Measurements from ENCODE around the gene CALML5. TPM values are rescaled to one million over a fixed set of nuclear protein-coding genes. Genes with fewer than 3 reads are reported as not detected.

The CALML5 gene
- total RNA-seq, 2 experiments from 2014 or later: not detected

DNA sequence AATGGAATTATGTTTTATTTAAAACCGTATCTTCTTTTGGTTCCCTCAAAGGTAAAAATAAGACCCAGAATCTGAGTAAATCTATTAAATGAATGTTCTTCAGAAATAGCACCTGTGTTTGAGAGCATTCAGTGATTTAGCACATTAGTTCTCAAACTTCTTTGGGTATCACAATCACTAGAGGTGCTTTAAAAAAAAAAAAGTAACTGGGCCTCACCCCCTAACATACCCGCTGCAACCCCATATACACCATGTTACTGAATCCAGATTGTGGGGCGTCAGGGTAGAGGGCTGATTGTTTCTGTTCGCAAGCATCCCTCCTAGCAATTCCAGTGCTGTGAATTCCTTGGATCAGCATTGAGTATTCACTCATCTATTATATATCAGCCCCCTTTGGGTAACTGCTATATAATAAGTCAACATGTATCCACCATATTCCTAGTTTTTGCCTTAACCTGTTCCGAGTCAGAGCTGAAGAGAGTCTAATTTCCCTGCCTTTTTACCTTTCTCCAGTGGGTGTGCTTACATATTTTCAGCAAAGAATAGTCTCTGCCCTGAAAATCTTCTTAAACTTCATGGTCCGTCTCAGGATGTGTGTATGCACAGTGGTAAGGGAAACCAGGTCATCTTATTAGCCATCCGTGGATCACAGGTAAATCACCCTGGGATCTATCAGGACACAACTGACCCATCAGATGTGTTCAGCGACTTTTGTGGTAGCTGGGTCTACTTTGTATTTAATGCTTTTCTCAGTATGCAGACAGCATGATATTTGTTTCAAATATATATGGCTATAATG lies 40.2 kb downstream of the CALML5 start:
- POLR2A ChIA-PET: no interaction called here
- DNase-seq (no peak), ATAC-seq (ENCODE audit: low read depth) (no peak)
- Mint-ChIP-seq H3K4me1 (peaks cover 7% of the 10 kb centered on the region), H3K27me3 (peaks cover 2% of the 10 kb centered on the region), H3K4me3 (no peak overlapping the region), H3K27ac (no peak overlapping the region), H3K9me3 (no peaks in the 10 kb centered on the region), H3K36me3 (peaks cover 35% of the 10 kb centered on the region)

DNA sequence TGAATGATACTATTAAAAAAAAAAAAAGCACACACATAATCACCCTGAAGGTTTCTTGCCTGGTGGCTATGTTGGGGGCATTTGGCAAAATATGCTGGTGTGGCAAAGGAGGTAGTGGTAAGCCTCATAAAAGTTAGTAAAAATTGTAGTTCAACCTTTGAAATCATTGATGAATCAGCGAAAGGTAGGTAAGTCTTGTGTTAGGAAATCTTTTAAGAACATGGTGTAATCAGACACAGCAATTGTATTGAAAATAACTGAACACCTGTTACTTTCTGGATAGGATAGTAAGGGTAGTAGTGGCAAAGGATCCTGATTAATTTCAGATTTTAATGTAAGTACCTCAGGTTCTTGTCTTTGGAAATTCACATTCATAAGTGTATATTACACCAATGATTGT lies 40.9 kb downstream of the CALML5 start:
- ATAC-seq (ENCODE audit: low read depth) (no peak), DNase-seq (no peak)
- H3K27ac Mint-ChIP-seq: no peak overlapping the region
- POLR2A ChIA-PET: no interaction called here
- H3K36me3 Mint-ChIP-seq: peaks cover 40% of the 10 kb centered on the region
- H3K4me3 Mint-ChIP-seq: no peak overlapping the region
- peaks cover 7% of the 10 kb centered on the region for H3K4me1 Mint-ChIP-seq
- H3K9me3 Mint-ChIP-seq: no peaks in the 10 kb centered on the region
- no peaks in the 10 kb centered on the region for H3K27me3 Mint-ChIP-seq

- POLR2A ChIA-PET: no interaction called here
- peak overlapping the region; percentile 71 for H3K27ac Mint-ChIP-seq
- DNase-seq (no peak), ATAC-seq (ENCODE audit: low read depth) (peak; percentile 26)
- peaks cover 7% of the 10 kb centered on the region for H3K4me1 Mint-ChIP-seq
- no peaks in the 10 kb centered on the region for H3K27me3 Mint-ChIP-seq
- H3K4me3 Mint-ChIP-seq: no peak overlapping the region
- no peaks in the 10 kb centered on the region for H3K9me3 Mint-ChIP-seq
- peaks cover 41% of the 10 kb centered on the region for H3K36me3 Mint-ChIP-seq
Observed at GRCh38 chr10:5457741-5458140, 41.6 kb downstream of the CALML5 start.

DNA sequence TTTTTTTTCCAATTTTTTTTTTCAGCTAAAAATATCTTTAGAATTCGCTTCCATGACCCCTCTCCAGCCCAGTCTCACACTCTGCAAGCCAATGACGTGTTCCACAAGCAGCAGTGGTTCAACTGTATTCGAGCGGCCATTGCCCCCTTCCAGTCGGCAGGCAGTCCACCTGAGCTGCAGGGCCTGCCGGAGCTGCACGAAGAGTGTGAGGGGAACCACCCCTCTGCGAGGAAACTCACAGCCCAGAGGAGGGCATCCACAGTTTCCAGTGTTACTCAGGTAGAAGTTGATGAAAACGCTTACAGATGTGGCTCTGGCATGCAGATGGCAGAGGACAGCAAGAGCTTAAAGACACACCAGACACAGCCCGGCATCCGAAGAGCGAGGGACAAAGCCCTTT lies 42.8 kb downstream of the CALML5 start:
- H3K36me3 Mint-ChIP-seq: peaks cover 39% of the 10 kb centered on the region
- no peak overlapping the region for H3K4me3 Mint-ChIP-seq
- no peak overlapping the region for H3K27ac Mint-ChIP-seq
- no peaks in the 10 kb centered on the region for H3K9me3 Mint-ChIP-seq
- no peak for DNase-seq
- ATAC-seq (ENCODE audit: low read depth): no peak
- no peaks in the 10 kb centered on the region for H3K27me3 Mint-ChIP-seq
- POLR2A ChIA-PET: no interaction called here
- peaks cover 7% of the 10 kb centered on the region for H3K4me1 Mint-ChIP-seq

- peaks cover 15% of the 10 kb centered on the region for H3K4me1 Mint-ChIP-seq
- H3K4me3 Mint-ChIP-seq: no peak overlapping the region
- POLR2A ChIA-PET: no interaction called here
- no peak for ATAC-seq (ENCODE audit: low read depth)
- peaks cover 37% of the 10 kb centered on the region for H3K36me3 Mint-ChIP-seq
- no peaks in the 10 kb centered on the region for H3K27me3 Mint-ChIP-seq
- no peaks in the 10 kb centered on the region for H3K9me3 Mint-ChIP-seq
- DNase-seq: no peak
- H3K27ac Mint-ChIP-seq: no peak overlapping the region
Observed at GRCh38 chr10:5453749-5454489, 45.5 kb downstream of the CALML5 start.

GRCh38 chr10:5450605-5451384 lies 48.6 kb downstream of the CALML5 start:
- H3K4me1 Mint-ChIP-seq: peaks cover 31% of the 10 kb centered on the region
- ATAC-seq (ENCODE audit: low read depth) (no peak), DNase-seq (no peak)
- no peak overlapping the region for H3K4me3 Mint-ChIP-seq
- peaks cover 19% of the 10 kb centered on the region for H3K36me3 Mint-ChIP-seq
- H3K27me3 Mint-ChIP-seq: no peaks in the 10 kb centered on the region
- H3K27ac Mint-ChIP-seq: no peak overlapping the region
- POLR2A ChIA-PET: no interaction called here
- no peaks in the 10 kb centered on the region for H3K9me3 Mint-ChIP-seq

DNA sequence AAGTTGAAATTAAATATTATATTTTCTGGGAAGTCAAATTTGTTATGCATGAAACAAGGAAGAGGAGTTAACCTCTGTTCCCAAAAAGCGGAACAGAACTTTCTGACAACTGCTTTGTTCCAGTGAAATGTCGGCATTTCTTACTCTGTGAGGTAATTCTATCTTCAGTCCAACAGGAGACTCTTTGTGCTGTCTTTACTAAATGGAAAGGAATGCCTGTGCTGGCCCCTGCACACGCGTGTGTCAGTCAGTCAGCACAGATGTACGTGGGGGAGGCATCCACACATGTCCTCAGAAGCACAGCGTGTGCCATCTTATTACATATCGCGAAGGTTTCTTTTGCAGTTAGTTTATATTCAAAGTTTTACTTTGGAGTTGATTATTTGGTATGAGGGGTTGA lies 49.5 kb downstream of the CALML5 start:
- POLR2A ChIA-PET: no interaction called here
- no peak overlapping the region for H3K27ac Mint-ChIP-seq
- ATAC-seq (ENCODE audit: low read depth) (no peak), DNase-seq (no peak)
- no peaks in the 10 kb centered on the region for H3K27me3 Mint-ChIP-seq
- peaks cover 31% of the 10 kb centered on the region for H3K4me1 Mint-ChIP-seq
- H3K36me3 Mint-ChIP-seq: peaks cover 21% of the 10 kb centered on the region
- H3K9me3 Mint-ChIP-seq: no peaks in the 10 kb centered on the region
- H3K4me3 Mint-ChIP-seq: no peak overlapping the region

GRCh38 chr10:5449227-5449626 lies 50.1 kb downstream of the CALML5 start:
- POLR2A ChIA-PET: interaction anchor here (0.6 kb wide), 1 partner anchor 441 kb away, joined by 3 read pairs; the partner anchor contains the start of gene FBH1
- Mint-ChIP-seq H3K4me3 (no peak overlapping the region), H3K27me3 (no peaks in the 10 kb centered on the region), H3K4me1 (peaks cover 31% of the 10 kb centered on the region), H3K27ac (no peak overlapping the region), H3K9me3 (no peaks in the 10 kb centered on the region), H3K36me3 (peaks cover 25% of the 10 kb centered on the region)
- ATAC-seq (ENCODE audit: low read depth) (no peak), DNase-seq (no peak)

Other genes starting within 250 kb of the CALML5 start
- not detected for gene UCN3, start 134.6 kb downstream of the CALML5 start, total RNA-seq
- not detected for gene TUBAL3, start 94.7 kb downstream of the CALML5 start, total RNA-seq
- 10 to 100 TPM; 20.3 to 22.7 TPM for gene NET1, start 87.0 kb downstream of the CALML5 start, total RNA-seq
- not detected for gene CALML3, start 25.4 kb upstream of the CALML5 start, total RNA-seq
- gene ASB13, start 167.0 kb upstream of the CALML5 start, total RNA-seq: 10 to 100 TPM in 1 of 2 experiments, 1 to 10 TPM in 1; 9.9 to 10.8 TPM
- gene TASOR2, start 185.3 kb upstream of the CALML5 start, total RNA-seq: 10 to 100 TPM; 48.5 to 52.2 TPM